Raji (cell line): ENCODE data around the gene ELL.

ENCODE experiments used
- POLR2A ChIP-seq: IDR thresholded peaks from 2 replicates; pipeline ENCODE4 v1.6.1; 2011; ENCODE audit warnings: low read depth, low read length, control low read depth; ENCODE audit not compliant: insufficient read depth

ELL gene

DNA sequence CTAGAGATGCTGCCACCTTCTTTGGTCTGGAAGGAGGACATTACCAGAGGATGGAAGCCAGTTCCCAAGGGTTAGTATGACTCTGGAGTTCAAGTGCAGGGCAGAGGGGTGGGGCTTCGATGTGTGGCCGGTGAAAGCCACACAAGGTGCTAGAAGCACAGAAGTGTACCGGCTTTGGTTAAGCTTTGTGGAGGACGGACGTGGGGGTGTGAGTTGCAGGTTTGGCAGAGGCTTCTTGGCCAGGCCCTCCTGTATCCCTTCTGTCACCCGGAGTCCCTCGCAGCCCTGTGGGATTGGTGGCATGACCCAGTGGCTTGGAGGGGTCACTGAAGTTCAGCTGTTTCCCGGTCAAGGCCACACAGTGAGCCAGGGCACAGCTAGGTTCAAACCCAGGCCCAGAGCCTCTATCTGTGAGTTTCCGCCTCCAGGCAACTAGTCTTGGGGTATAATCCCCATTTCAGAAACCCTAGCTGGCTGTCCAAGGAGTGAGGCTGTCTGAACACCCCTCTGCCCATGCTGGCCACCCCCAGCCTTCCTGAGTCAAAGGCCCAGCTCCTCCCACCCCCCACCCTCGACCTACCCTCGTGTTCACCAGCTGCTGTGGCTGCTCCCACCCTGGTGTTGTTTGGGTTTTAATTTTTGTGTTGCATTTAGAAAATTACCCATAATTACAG, 107.2 kb downstream of the ELL start:
- no peak for TF ChIP-seq POLR2A

DNA sequence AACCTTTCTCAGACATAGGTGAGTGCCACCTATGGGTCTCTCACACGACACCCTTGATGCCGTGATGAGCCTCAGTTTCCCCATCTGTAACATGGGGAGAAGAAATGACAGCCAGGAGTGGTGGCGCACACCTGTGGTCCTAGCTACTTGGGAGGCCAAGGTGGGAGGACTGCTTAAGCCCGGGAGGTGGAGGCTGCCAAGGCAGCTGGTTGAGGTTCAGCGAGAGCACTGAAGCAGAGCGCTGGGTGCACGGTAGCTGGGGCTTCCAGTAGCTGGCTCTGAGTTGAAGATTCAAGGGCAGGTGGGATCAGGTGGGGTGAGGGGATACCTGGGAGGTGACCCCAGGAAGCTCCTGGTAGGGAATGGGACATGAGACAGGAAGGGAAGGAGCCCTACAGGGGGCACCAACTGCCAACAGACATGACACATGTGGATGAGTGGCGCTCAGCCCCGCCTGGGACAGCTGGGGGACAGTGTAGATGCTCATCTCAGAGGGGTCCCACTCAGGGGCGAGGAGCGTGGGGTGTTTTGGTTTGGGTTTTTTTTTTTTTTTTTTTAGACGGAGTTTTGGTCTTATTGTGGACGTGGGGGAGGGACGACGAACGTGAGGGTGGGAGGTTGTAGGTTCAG, 109.1 kb downstream of the ELL start:
- TF ChIP-seq POLR2A = no peak

DNA sequence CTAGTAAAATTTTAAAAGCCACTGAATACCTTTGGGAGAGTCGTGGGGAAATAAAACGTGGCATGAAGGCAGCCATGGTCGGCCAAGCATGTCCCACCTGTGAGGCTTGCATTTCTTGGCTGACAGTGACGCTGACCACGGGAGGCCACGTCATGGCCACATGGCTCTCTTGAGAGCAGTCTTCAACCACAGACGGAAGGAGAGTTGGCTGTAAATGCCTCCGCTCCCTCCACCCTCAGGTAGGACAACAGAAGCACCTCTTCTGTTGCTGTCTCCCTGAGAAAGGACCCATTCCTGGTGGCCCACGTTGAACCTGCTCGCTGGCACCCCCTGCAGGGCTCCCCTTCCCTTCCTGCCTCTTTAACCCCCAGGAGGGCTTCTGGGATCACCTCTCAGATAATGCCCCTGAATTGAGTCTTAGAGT, 113.8 kb downstream of the ELL start:
- no peak for TF ChIP-seq POLR2A

DNA sequence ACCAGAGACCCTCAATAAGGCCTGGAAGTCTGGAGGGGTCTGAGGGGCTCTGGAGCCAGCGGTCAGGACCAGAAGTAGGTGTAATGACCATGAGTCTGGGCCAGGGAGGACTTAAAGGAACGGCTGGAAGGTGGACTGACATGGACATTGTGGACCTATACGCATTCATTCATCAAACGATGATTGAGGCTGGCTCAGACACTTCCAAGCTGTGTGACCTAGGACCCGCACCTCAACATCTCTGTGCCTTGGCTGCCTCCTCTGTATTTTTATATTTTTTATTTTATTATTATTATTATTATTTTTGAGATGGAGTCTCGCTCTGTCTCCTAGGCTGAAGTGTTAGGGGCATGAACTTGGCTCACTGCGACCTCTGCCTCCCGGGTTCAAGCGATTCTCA, 115.1 kb downstream of the ELL start:
- TF ChIP-seq POLR2A = no peak

DNA sequence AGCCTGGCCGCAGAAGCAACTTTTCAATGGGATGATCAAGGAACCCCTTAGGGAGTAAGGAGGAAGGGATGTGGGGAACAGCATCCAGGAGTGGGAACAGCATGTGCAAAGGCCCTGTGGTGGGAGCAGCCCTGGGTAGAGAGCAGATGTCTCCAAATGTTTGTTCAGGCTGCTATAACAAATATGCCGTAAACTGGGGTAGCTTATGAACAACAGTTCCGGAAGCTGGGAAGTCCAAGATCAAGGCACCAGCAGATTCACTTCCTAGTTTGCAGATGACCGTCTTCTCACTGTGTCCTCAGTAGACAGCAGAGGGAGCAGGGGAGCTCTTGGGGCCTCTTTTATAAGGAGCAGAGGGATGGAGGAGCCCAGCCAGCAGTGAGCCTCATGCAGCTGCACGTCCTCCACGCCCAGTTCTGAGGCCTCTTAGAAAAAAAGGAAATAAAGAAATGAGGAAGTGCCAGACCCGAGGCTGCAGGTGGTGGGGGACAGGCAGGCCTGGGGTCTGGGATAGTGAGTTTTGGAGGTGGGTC, 120.2 kb downstream of the ELL start:
- TF ChIP-seq POLR2A = no peak

DNA sequence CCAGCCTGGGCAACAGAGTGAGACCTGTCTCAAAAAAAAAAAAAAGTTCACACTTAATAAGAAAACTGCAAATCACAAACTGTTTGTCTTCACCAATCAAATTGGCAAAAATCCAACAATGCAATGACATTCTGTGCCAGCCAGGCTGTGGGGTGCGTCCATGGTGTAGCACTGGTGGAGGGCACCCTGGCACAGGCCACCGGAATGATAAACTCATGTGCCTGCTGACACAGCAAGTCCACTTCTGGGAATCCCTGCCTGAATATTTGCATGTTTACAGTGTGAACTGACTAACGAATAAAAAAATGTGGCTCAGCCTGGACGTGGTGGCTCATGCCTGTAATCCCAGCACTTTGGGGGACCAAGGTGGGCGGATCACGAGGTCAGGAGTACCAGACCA, 122.9 kb downstream of the ELL start:
- TF ChIP-seq POLR2A = no peak

DNA sequence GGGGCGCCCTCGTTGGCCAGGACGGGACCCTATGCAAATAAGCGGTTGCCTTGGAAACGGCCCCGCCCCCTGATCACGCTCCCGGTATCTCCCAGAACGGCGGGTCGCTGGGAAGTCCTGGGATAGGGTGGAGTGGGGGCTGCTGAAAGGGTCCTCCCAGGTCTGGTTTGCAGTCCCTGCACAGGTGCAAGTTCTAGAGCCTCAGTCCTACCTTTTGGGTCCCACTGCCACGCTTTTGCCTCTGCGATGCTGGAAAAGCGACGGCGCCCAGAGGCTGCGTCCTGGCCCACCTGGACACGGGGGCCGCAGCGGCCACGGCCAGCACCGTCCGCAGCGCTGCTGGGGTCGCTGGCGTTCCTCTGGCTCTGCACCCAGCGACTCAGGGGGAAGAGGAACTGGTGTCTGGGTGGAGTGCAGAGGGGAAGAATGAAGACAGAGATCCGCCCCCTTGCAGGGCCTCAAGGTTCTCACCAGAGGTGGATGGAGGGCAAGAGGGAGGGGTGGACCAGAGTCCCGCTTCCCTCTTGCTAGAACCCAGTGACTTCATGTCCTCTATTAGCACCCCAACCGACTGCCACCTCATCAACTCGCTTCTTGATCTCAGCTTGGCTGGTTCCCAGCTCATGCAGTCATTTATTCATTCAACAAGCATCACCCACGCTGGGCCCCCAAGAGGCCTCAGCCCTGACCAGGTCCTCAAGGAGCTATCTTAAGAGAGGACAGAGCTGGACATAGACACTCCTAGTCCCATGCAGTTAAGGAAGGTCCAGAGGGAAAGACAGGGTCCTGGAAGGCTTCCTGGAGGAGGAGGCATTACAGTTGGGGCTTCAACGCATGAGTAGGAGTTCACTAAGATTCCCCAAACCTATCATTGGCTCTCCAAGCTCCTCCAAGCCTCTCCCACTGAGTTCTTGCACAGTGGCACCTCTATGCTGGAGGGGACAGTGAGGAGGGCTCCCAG, 124.3 kb downstream of the ELL start, which contains the start of gene LRRC25:
Gene LRRC25, minus strand, starts transcription at position 381 of the 961 bp plus-strand sequence. CDS start 659 bp downstream, outside the sequence.
- TF ChIP-seq POLR2A = no peak

DNA sequence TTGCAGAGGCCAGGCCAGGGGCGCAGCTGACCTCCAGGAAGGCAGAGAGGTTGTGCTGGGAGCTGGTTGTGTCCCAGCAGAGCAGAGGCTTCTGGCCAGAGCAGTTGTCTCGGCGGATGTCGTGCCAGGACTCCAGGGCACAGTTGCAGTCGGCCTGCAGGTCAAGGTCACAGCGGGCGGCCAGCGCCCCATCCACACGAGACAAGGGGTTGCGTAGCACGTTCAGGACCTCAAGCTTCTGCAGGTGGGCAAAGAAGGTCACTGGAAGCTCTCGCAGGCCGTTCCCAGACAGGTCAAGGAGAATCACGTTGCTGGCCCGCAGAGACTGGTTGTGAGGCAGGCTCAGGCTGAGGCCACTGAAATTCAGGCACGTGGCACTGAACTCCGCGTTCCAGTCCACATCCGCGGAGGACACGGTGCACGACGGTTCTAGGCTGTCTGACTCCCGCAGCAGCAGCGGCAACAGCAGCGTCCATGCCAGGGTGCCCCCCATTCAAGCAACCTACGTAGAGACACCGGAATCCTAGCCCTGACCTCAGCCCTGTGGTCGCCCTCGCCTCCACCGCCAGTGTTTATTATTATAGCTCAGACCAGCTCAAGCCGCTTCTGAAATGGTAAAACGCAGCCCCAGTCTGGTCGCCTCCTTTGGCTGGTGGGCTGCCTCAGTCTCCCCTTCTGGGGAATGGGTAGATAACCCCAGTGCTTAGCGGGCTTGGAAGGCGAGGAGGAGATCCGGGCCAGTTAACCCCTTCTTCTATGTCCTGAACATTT, 125.2 kb downstream of the ELL start:
- TF ChIP-seq POLR2A = no peak

DNA sequence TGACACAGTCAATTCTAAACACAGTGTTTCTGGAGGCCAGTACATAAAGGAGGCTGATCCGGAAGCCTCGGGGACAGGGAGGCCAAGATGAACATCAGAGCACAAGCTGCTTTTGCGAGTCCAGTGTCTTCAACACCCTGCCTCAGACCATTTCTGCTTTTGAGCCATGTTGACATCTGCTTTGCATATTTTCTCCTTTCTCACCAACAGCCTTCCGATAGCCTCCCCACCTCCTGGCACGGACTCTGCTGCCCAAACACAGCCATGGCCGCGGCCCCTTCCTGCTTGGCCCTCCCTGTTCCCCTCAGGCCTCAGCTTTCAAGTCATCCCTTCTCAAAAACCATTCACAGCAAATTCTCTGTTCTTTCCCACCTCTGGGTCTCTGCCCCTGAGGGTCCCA, 128.0 kb downstream of the ELL start:
- TF ChIP-seq POLR2A = no peak

DNA sequence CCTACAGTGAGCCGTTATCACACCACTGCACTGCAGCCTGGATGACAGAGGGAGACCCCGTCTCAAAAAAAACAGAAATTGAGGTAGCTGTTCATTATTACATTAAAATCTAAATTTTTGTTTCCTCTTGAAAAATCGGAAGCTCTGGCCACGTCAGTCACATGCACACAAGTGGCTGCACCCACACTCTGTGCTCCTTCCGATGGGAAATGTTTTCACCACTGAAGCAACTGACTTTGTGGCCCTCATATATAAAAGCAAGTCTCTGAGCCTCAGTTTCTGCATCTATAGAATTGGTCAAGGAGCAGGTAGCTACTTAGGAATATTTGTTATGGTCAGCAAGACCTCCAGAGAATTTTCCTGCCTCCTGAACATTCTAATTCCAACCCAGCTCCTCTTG, 128.9 kb downstream of the ELL start:
- TF ChIP-seq POLR2A = no peak
